Heart left ventricle (tissue), 13 donors: ENCODE measurements around the gene ASPM.

ENCODE experiments used
- POLR2A ChIP-seq, 2 donors: fragments of 450-650 bp; IDR thresholded peaks; one replicate each; pipeline ENCODE4 v1.6.1; 2017; ENCODE audit warnings: antibody characterized with exemption in 2 of 2, mild to moderate bottlenecking in 2 of 2, moderate library complexity in 2 of 2
- TF ChIP-seq, protein P1 (sequence below), 12 donors: fragments of 200-600 bp; sonication (generic) in 4 of 12; IDR thresholded peaks; one replicate each; pipeline versions ENCODE4 v1.5.0 to v1.8.0; 2018 to 2022; ENCODE audit warnings: antibody characterized with exemption in 12 of 12, mild to moderate bottlenecking in 5 of 12
- donor health status: ischemic (EF 13 %, LVEDD 7.1; RV severe dilation, severe dysfunction).
- donor health status: DM: no; HTN: yes; CAD: no.
- donor health status: DM: no; HTN: no; CAD: no.
- donor health status: ischemic (EF 25% LVEDD 6.9; RV normal size, moderate dysfunction).
- donor health status: ischemic (EF 25% LVEDD 5.7; RV mildly dilated, moderate dysfunction).
- donor health status: ischemic (EF 35%, LVEDD 5.7; RV mildly dilated, moderate dysfunction).
- donor health status: nonischemic (EF 11% LVEDD 7.7; RV severe dilation, severe dysfunction).
- donor health status: DM: yes; HTN: yes; CAD: no.
- donor health status: PGD.
- donor health status: ischemic (EF 29% LVEDD 5.4; RV normal size, mild dysfunction).
- donor health status: nonischemic (EF 23%, LVEDD 6.1; RV moderate dilation, normal function).

DNA sequence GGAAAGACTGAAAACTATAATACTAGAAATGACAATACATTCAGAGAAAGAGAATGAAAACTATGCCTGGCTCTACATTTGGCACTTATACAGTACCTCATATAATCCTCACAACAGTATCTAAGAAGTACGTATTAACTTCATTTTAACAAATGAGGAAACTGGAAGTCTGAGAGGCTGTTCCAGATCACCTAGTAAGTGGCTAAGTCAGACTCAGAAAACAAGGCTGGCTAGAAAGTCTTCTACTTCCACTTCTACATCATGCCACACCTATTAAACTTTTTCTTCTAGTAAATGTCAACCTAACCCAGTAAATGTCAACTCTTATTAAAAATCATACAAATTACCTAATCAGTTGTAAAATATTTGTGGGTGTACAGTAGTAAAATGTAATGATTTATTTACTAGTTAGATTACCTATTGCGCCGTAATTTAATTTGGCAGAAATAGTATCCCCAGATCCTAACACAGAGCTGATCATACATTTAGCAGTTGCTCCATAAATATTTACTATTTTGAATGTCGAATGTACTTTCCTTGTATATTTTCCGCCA is 36.8 kb upstream of the ASPM start:
- TF ChIP-seq, protein P1, sequence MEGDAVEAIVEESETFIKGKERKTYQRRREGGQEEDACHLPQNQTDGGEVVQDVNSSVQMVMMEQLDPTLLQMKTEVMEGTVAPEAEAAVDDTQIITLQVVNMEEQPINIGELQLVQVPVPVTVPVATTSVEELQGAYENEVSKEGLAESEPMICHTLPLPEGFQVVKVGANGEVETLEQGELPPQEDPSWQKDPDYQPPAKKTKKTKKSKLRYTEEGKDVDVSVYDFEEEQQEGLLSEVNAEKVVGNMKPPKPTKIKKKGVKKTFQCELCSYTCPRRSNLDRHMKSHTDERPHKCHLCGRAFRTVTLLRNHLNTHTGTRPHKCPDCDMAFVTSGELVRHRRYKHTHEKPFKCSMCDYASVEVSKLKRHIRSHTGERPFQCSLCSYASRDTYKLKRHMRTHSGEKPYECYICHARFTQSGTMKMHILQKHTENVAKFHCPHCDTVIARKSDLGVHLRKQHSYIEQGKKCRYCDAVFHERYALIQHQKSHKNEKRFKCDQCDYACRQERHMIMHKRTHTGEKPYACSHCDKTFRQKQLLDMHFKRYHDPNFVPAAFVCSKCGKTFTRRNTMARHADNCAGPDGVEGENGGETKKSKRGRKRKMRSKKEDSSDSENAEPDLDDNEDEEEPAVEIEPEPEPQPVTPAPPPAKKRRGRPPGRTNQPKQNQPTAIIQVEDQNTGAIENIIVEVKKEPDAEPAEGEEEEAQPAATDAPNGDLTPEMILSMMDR (IDR thresholded peaks at IDR 0.05): no peak
- no peak for TF ChIP-seq POLR2A (IDR thresholded peaks at IDR 0.05)
